Upper lobe of left lung (tissue), 4 donors: ENCODE results near the gene FRMPD1.

Experiments
- CTCF ChIP-seq, 6 experiments: fragments of 450-650 bp in 4 of 6; fragments of 200-600 bp in 2 of 6; sonication (generic) in 2 of 6; IDR thresholded peaks; one replicate each; pipeline ENCODE4 v1.5.1; 2016 to 2019; ENCODE audit warnings: antibody characterized with exemption in 6 of 6
- EP300 ChIP-seq, 4 donors: sonication (generic); formaldehyde crosslinking; IDR thresholded peaks; one replicate each; pipeline ENCODE4 v1.5.1; 2017; ENCODE audit warnings: antibody characterized with exemption in 4 of 4, control low read depth in 2 of 4
- POLR2A ChIP-seq, 4 donors: fragments of 450-650 bp; IDR thresholded peaks; one replicate each; pipeline ENCODE4 v1.5.1; 2016 to 2017; ENCODE audit warnings: antibody characterized with exemption in 4 of 4, mild to moderate bottlenecking in 2 of 4
- POLR2AphosphoS5 ChIP-seq, 2 donors: sonication (generic); formaldehyde crosslinking; IDR thresholded peaks; one replicate each; pipeline ENCODE4 v1.5.1; 2017; ENCODE audit warnings: antibody characterized with exemption in 2 of 2

GRCh38 chr9:37617832-37618231 lies 32.9 kb upstream of the FRMPD1 start:
- TF ChIP-seq CTCF (IDR thresholded peaks at IDR 0.05) (no peak), POLR2AphosphoS5 (IDR thresholded peaks at IDR 0.05) (no peak), POLR2A (IDR thresholded peaks at IDR 0.05) (no peak), EP300 (IDR thresholded peaks at IDR 0.05) (no peak)
